ENCODE measurements around the gene IGFL4. TPM values are rescaled to one million over a fixed set of nuclear protein-coding genes. Genes with fewer than 3 reads are reported as not detected.

Gene IGFL4
- total and polyA plus RNA-seq, 10 of the 15 experiments (the other 5 are each of a cell fraction or from before 2014, with no cell fraction given) = not detected

- TF ChIP-seq MYB (IDR thresholded peaks at IDR 0.05; ENCODE audit: borderline replicate concordance, low read depth, low read length) (0 out of 2 replicates have a peak, but pooled peaks have one; percentile 58), FOS (IDR thresholded peaks at IDR 0.05; ENCODE audit: borderline replicate concordance, extremely low read depth, insufficient read length) (peak; percentile 96), PBX3 (IDR thresholded peaks at IDR 0.05; ENCODE audit: insufficient replicate concordance, low read depth, low read length) (peak; percentile 97), IRF4 (IDR thresholded peaks at IDR 0.05; ENCODE audit: low read depth, low read length) (no peak), PRDM15 (CRISPR knock-in tag; IDR thresholded peaks at IDR 0.05) (no peak), TCF7 (IDR thresholded peaks at IDR 0.05; ENCODE audit: borderline replicate concordance) (no peak), REST (IDR thresholded peaks at IDR 0.05; ENCODE audit: low read depth, low read length) (no peak), TBL1XR1 (IDR thresholded peaks at IDR 0.05; ENCODE audit: low read depth, low read length) (no peak)
Observed at GRCh38 chr19:45994998-45995714, 45.6 kb downstream of the IGFL4 start, which contains the start of gene CCDC61 (continued).

All from GM12878 (cell line).